GM12872 (cell line): ENCODE data around the gene KLHL26.
A peak's percentile ranks its signal among the peaks of the same experiment; 100 is the strongest.

Experiments
- TF ChIP-seq, protein P1 (sequence below): IDR thresholded peaks from 3 replicates; pipeline ENCODE4 v1.5.1; 2011; ENCODE audit warnings: low read depth, mild to moderate bottlenecking, low read length, moderate library complexity; ENCODE audit not compliant: insufficient read depth

Gene KLHL26

DNA sequence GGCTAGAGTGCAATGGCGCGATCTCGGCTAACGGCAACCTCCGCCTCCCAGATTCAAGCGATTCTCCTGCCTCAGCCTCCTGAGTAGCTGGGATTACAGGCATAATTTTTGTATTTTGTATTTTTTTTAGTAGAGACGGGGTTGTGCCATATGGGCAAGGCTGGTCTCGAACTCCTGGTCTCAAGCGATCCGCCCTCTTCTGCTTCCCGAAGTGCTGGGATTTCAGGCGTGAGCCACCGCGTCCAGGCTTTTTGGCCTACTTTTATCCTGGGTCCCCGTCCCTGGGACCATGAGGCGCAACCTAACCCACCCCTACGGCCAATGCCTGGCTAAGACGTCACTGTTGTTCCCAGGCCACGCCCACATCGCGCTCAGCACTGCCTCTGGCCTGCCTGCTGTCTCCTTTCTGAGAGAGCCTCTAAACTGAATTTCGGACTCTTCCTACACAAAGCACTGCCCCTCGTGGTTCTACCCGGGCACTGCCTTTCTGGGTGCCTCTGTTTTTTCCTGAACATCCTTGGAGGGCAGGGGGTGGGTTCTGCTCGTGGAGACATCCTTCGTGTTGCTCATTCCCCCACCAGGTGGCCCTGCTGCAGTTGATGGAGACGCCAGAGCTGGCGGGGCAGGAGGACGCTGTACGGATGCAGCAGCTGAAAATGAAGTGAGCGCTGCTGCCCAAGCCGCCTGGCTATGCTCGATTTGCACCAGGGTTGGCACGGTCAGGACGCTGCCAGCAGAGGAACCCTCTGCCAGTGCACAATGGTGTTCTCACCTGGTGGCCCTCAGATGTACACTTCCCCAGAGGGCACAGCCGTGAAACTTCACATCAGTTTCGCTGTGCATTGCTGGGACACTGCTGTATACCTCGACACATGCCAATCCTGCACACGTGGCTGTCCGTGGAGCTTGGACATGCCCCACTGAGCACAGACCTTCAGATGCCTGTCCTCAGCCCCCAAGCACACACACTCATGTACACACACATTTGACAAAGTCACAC, 46.3 kb upstream of the KLHL26 start:
- TF ChIP-seq, protein P1, sequence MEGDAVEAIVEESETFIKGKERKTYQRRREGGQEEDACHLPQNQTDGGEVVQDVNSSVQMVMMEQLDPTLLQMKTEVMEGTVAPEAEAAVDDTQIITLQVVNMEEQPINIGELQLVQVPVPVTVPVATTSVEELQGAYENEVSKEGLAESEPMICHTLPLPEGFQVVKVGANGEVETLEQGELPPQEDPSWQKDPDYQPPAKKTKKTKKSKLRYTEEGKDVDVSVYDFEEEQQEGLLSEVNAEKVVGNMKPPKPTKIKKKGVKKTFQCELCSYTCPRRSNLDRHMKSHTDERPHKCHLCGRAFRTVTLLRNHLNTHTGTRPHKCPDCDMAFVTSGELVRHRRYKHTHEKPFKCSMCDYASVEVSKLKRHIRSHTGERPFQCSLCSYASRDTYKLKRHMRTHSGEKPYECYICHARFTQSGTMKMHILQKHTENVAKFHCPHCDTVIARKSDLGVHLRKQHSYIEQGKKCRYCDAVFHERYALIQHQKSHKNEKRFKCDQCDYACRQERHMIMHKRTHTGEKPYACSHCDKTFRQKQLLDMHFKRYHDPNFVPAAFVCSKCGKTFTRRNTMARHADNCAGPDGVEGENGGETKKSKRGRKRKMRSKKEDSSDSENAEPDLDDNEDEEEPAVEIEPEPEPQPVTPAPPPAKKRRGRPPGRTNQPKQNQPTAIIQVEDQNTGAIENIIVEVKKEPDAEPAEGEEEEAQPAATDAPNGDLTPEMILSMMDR, result 0 out of 3 replicates have a peak, but pooled peaks have one; percentile 1

DNA sequence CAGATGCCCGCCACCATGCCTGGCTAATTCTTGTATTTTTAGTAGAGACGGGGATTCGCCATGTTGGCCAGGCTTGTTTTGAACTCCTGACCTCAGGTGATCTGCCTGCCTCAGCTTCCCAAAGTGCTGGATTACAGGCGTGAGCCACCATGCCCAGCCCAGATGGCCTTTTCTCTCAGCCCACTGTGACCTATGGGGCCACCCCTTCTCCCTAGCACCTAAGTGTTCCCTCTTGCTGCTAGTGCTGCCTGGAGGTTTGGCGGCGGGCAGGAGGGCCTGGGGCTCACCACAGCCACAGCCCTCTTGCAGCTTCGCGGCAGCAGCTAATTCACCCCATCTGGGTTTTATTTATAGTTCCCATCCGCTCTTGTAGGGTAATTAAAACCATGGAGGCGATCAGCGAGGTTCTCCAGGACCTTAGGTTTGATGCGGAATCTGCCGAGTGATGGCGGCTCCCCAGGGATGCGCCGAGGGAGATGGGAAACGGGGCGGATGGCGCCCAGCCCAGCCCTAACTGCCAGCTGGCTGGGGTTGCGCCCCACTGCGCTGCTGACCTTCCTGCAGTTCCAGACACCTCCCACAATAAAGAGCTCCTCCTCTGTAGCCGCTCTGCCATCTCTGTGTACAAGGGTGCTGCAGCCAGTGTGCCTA, 45.0 kb upstream of the KLHL26 start:
- TF ChIP-seq, protein P1, result no peak

DNA sequence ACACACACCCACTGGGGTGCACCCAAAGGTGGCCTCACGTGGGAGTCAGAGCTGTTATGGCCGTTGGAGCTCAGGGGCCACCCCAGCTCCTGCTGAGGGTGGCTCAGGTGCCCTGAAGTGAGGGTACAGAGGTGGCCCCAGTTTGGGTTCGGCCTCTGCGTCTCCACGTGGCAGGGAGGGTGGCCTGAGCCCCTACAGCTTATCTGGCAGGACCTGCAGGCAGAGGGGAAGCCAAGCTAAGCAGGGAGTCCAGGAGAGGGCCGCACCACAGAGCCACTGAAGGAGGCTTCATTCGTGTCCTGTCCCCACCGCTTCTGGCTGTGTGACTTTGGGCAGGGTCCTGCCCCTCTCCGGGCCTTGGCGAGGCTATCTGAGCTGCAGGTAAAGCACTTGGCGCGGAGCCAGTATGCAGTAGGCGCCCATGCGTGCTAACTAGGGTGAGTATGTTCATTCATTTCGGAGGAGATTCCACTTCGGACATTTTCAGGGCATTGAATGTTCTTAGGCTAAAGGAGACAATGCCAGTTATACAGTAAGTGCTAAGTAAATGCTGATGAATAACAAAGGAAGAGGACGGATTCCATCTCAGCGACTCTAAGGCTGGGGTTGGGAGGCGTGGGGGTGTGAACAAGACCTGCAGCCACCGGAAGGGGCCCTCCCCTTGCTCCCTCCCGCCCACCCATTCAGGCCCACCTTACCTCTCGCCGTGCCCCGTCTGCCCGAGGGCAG, 43.3 kb upstream of the KLHL26 start:
- TF ChIP-seq, protein P1, result no peak

DNA sequence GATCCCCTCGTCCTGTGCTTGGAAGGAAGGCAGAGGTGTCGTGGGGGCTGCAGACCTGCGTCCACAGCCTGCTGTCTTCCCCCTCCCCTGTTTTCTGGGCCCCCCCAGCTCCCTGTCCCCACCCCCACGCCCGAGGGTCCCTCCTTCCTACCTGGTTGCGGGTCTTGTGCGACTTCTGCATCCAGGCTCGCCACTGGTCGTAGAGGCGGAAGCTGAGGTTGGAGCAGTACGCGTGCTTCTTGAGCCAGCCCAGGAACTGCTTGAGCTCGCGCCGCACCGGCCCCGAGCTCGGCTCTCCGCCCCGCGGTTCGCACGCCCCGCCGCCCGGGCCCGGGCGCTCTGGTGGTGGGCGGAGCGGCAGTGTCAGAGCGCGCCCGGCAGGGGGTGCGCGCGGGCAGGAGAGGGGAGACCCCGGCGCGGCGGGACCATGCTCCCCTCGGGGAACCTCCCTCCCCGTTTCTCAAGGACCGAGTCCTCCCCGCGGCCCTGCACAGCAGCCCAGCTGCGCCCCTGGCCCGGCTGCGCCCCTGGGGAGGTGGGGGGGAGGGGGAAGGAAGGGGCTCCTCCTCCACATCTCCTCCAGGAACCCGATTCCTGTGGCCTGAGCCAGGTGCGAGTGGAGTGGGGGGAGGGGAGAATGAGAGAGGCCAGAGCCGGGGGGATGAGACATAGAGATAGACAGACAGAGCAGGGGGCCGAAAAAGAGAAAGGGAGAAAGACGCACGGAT, 42.6 kb upstream of the KLHL26 start:
- TF ChIP-seq, protein P1, result peak; percentile 77; the same call in 2 of the 3 replicates

DNA sequence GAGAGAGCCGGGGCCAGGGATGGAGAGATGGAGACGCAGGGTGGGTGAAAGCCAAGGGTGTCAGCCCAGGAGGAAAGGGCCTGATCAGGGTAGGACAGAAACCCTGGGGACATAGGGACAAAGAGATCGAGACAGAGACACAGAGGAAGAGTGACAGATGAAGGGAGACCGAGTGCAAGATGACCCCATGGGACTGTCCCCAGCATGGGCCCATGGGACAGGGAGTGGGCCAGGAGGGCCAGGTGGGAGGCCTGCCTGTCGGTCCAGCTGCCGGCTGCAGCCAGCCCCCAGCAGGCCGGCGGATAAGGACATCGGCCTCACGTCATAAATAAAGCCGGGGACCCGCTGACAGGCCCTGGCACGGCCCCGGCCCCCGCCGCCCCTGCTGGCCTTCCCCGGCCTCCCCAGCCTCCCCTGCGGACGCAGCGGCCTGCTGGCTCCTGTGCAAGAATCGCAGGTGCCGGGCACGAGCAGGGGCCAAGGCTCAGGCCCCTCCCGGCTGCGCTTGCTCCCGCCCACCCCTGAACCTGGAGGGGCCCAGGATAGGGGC, 41.9 kb upstream of the KLHL26 start:
- TF ChIP-seq, protein P1, result no peak

DNA sequence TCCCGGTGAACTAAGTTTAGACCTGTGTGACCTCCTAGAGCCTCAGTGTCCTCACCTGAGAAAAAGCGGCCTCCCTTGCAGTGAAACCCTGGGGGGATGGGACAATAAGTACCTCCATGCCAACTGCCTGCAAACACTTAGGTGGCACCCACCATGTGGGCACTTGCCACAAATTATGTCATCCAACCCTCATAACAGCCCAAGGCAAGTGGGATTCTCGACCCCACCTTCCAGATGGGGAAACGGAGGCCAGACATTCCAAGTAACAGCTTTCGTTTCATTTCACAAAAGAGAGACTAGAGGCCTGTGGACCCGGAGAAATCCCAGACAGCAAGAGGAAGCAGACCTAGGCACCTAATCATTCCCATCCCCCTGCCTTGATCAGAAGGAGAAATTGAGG, 41.4 kb upstream of the KLHL26 start:
- TF ChIP-seq, protein P1, result no peak
